ENCODE results near the gene MAGED1. TPM values are rescaled to one million over a fixed set of nuclear protein-coding genes. Genes with fewer than 3 reads are reported as not detected.
"Not testable (repeated sequence)": the region's sequence is repeated elsewhere in the genome, so short reads cannot be mapped to it uniquely, and the experiment has no call there.

MAGED1 gene
- total RNA-seq, 1 donor, result 285 TPM

GRCh38 chrX:51893931-51894696, 691 bp downstream of the MAGED1 start:
- no peak for TF ChIP-seq CTCF (IDR thresholded peaks at IDR 0.05; ENCODE audit: insufficient read depth, low read depth, low read length)

DNA sequence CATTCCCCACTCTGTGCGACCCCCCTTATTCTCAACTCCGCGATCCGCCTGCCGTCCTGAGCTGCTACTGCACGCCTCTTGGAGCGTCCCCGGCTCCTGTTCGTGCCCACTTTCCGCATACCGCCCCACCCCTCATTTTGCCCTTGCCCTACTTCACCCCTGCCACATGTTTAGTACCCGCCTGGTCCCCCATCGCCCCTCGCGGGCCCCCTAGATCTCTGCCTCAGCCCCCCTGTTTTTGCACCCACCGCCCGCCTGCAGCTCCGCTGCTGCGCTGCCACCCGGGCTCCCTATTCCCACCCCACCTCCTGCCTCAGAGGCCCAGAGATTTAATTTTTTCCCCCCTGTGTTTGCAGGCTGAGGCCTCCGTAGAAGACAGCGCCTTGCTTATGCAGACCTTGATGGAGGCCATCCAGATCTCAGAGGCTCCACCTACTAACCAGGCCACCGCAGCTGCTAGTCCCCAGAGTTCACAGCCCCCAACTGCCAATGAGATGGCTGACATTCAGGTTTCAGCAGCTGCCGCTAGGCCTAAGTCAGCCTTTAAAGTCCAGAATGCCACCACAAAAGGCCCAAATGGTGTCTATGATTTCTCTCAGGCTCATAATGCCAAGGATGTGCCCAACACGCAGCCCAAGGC, 1.4 kb downstream of the MAGED1 start:
- TF ChIP-seq CTCF (IDR thresholded peaks at IDR 0.05; ENCODE audit: insufficient read depth, low read depth, low read length), result no peak
- DNase-seq (ENCODE audit: low read depth), result peak; percentile 28
- H3K4me3 ChIP-seq (ENCODE audit: low read depth, low read length), result peak overlapping the region; percentile 85

More at GRCh38 chrX:51893931-51894696, 691 bp downstream of the MAGED1 start:
- no peak for DNase-seq (ENCODE audit: low read depth)
- peak overlapping the region; percentile 85 for H3K4me3 ChIP-seq (ENCODE audit: low read depth, low read length)

DNA sequence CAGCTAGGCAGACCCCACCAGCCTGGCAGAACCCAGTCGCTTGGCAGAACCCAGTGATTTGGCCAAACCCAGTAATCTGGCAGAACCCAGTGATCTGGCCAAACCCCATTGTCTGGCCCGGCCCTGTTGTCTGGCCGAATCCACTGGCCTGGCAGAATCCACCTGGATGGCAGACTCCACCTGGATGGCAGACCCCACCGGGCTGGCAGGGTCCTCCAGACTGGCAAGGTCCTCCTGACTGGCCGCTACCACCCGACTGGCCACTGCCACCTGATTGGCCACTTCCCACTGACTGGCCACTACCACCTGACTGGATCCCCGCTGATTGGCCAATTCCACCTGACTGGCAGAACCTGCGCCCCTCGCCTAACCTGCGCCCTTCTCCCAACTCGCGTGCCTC, 3.2 kb downstream of the MAGED1 start:
- DNase-seq (ENCODE audit: low read depth), result no peak
- H3K4me3 ChIP-seq (ENCODE audit: low read depth, low read length), result peak overlapping the region; percentile 85
- TF ChIP-seq CTCF (IDR thresholded peaks at IDR 0.05; ENCODE audit: insufficient read depth, low read depth, low read length), result no peak

- DNase-seq (ENCODE audit: low read depth), result no peak
These were observed 6.3 kb downstream of the MAGED1 start for GRCh38 chrX:51899741-51900140.

GRCh38 chrX:51902510-51903050, 9.2 kb downstream of the MAGED1 start:
- no peak for DNase-seq (ENCODE audit: low read depth)
- TF ChIP-seq CTCF (IDR thresholded peaks at IDR 0.05; ENCODE audit: insufficient read depth, low read depth, low read length), result no peak
- H3K4me3 ChIP-seq (ENCODE audit: low read depth, low read length), result no peak overlapping the region

More at GRCh38 chrX:51899741-51900140, 6.3 kb downstream of the MAGED1 start:
- TF ChIP-seq CTCF (IDR thresholded peaks at IDR 0.05; ENCODE audit: insufficient read depth, low read depth, low read length), result no peak
- H3K4me3 ChIP-seq (ENCODE audit: low read depth, low read length), result no peak overlapping the region

GRCh38 chrX:51905152-51905551, 11.7 kb downstream of the MAGED1 start:
- not testable (repeated sequence) for H3K4me3 ChIP-seq (ENCODE audit: low read depth, low read length); DNase-seq (ENCODE audit: low read depth)

DNA sequence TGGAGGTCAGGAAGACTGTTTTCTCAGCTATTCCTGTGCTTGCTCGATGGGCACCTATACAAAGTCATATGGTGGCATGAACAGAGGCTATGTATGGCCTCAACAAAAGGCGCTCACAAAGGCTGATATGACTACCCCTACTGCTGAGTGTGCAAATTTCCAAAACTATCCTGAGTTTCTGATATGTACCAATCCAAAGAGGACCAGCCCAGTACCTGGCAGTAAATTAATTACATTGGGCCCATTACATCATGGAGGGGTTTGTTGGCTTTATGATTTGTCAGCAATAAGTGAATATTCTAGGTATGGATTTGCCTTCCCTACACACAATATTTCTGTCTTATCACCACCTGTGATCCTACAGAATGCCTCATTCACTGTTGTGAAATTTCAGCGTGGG, 12.3 kb downstream of the MAGED1 start:
- no peak for DNase-seq (ENCODE audit: low read depth)
- no peak for TF ChIP-seq CTCF (IDR thresholded peaks at IDR 0.05; ENCODE audit: insufficient read depth, low read depth, low read length)
- no peak overlapping the region for H3K4me3 ChIP-seq (ENCODE audit: low read depth, low read length)
